ENCODE results near the gene JAZF1.

- TF ChIP-seq EZH2phosphoT487 (IDR thresholded peaks at IDR 0.05; ENCODE audit: insufficient read depth, low read depth) (no peak), EZH2 (IDR thresholded peaks at IDR 0.05; ENCODE audit: insufficient read depth, poor library complexity, severe bottlenecking) (no peak)
Observed at GRCh38 chr7:28078036-28078901, 102.3 kb downstream of the JAZF1 start.

Data from GM23248 (cell line).